Uterus (tissue), 2 donors: ENCODE measurements around the gene MPND.

Experiments used
- CTCF ChIP-seq, 4 experiments: fragments of 200-600 bp in 2 of 4; fragments of 450-650 bp in 2 of 4; sonication (generic) in 2 of 4; IDR thresholded peaks; one replicate each; pipeline ENCODE4 v1.5.1; 2016 to 2019; ENCODE audit warnings: antibody characterized with exemption in 4 of 4, mild to moderate bottlenecking in 2 of 4, moderate library complexity in 1 of 4
- POLR2A ChIP-seq, 2 donors: fragments of 450-650 bp; IDR thresholded peaks; one replicate each; pipeline ENCODE4 v1.6.1; 2016; ENCODE audit warnings: antibody characterized with exemption in 2 of 2, mild to moderate bottlenecking in 1 of 2, moderate library complexity in 1 of 2

- no peak for TF ChIP-seq CTCF (IDR thresholded peaks at IDR 0.05)
- no peak for TF ChIP-seq POLR2A (IDR thresholded peaks at IDR 0.05)
Measured at GRCh38 chr19:4371247-4372164, 28.1 kb downstream of the MPND start.
